Measurements from ENCODE around the gene PLD5.

DNA sequence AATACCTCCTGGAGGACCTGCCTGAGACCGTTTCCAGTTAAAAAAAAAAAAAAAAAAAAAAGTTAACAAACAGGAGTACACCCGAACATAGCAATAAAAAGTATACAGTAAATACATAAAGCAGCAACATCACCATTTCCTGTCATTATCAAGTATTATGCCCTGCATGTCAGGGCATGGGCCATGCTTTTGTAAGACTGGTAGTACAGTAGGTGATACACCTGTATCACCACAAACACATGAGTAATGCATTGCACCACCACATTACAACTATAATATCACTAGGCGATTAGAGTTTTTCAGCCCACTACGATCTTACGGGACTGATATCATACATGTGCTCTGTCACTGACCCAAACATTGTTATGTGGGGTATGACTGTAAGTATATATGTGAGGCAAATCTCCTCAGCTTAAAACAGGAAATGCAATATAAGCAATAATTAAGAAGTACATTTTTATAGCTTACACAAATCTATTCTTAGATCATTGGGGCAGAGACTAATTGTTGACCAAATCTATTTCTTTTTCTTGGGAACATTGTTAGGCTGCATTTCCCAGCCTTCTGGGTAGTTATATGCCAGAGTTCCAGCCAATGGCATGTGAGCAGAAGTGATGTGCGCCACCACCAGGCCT, 98.1 kb downstream of the PLD5 start:
- TF ChIP-seq, protein P1, sequence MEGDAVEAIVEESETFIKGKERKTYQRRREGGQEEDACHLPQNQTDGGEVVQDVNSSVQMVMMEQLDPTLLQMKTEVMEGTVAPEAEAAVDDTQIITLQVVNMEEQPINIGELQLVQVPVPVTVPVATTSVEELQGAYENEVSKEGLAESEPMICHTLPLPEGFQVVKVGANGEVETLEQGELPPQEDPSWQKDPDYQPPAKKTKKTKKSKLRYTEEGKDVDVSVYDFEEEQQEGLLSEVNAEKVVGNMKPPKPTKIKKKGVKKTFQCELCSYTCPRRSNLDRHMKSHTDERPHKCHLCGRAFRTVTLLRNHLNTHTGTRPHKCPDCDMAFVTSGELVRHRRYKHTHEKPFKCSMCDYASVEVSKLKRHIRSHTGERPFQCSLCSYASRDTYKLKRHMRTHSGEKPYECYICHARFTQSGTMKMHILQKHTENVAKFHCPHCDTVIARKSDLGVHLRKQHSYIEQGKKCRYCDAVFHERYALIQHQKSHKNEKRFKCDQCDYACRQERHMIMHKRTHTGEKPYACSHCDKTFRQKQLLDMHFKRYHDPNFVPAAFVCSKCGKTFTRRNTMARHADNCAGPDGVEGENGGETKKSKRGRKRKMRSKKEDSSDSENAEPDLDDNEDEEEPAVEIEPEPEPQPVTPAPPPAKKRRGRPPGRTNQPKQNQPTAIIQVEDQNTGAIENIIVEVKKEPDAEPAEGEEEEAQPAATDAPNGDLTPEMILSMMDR (IDR thresholded peaks at IDR 0.05), result no peak
- TF ChIP-seq POLR2A (IDR thresholded peaks at IDR 0.05), result no peak

Data from testis (tissue), 2 donors.